Epidermal melanocyte (primary cell): Measurements from ENCODE around the gene OTOP3.
"Not testable (repeated sequence)": the region's sequence is repeated elsewhere in the genome, so short reads cannot be mapped to it uniquely, and the experiment has no call there.

Source experiments
- DNase-seq: peaks from one replicate; pipeline ENCODE4 v3.0.0; 2011; ENCODE audit warnings: low spot score; ENCODE audit not compliant: insufficient read length

The OTOP3 gene, protein sequence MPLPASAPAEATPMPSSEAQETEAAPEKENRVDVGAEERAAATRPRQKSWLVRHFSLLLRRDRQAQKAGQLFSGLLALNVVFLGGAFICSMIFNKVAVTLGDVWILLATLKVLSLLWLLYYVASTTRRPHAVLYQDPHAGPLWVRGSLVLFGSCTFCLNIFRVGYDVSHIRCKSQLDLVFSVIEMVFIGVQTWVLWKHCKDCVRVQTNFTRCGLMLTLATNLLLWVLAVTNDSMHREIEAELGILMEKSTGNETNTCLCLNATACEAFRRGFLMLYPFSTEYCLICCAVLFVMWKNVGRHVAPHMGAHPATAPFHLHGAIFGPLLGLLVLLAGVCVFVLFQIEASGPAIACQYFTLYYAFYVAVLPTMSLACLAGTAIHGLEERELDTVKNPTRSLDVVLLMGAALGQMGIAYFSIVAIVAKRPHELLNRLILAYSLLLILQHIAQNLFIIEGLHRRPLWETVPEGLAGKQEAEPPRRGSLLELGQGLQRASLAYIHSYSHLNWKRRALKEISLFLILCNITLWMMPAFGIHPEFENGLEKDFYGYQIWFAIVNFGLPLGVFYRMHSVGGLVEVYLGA

DNA sequence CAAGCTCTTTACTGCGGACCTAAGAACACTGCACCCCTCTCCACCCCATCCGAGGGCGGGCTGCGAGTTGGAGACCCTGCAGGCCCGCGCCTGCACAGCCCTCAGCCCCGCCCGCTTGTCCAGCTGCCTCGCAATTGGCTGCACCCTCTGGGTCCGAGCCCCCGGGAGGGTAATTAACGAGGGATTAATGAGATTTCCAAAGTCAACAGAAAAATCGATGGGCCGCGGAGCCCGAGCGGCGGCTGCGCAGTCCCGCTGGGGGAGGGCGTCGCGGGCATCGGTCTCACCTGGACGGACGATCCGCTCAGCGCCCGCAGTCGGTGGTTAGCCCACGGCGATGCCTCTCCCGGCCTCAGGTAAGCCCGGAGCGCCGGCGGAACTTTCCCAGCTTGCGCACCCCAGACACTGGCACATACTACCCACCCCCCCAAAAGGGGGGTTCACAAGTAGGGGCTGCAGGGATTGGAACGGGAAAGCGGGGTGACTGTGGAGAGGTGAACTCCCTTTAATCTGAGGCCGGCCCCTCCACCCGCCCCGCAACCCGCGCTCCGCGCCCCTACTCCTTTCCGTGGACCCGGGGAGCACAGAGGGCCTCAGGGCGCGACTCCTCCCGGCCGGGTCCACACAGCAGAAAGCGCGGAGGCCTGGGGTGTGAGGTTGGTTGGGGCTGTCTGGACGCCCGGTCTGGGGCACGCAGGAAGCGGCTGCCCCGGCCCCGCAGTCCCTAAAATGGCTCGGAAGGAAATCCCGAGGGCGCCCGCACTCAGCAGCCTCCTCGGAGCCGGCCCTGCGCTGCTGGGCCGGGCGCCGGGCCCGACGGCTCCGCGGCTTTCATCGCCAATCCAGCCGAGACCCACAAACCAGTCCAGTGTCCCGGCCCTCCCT lies at the start of gene OTOP3:
OTOP3 (plus strand) TSS at position 314 of the 885 bp plus-strand sequence; CDS start at position 338, 24 bp downstream.
- no peak for DNase-seq

DNA sequence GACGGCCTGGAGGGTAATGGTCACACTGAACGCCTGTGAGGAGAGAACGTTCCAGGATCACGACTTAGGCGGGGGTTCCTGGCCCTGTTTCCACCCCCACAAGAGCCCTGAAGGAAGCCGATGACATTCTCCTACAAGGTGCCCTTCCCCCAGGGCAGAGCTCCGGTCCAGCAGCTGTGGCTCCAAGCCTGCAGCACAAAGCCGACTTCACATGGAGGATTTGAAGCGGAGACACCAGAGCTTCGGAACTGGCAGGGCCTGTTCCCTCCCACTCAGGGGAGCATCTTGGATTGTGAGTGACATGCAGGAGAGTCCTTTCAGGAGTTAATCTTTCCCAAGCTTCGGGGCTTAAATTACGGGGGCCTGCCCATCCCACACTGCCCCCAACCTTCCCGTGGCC lies 47.2 kb upstream of the OTOP3 start:
- DNase-seq = no peak

DNA sequence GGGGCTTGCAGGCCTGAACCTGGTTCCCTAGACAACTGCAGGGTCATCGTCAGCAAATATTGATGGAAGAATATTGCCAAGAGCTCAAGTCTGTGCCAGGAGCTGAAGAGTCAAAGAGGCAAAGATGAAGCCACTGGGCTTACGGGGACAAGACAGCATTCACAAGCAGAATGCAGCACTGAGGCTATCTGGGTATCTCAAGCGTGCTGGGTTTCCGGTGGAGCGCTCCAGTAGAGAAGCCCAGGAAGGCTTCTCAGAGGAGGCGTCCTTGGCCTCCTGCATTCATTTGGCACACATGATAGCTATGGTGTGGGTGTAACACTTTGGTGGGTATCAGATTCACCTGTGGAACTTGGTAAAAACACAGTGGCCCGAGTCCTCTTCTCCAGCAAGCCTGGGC lies 45.1 kb upstream of the OTOP3 start:
- no peak for DNase-seq

DNA sequence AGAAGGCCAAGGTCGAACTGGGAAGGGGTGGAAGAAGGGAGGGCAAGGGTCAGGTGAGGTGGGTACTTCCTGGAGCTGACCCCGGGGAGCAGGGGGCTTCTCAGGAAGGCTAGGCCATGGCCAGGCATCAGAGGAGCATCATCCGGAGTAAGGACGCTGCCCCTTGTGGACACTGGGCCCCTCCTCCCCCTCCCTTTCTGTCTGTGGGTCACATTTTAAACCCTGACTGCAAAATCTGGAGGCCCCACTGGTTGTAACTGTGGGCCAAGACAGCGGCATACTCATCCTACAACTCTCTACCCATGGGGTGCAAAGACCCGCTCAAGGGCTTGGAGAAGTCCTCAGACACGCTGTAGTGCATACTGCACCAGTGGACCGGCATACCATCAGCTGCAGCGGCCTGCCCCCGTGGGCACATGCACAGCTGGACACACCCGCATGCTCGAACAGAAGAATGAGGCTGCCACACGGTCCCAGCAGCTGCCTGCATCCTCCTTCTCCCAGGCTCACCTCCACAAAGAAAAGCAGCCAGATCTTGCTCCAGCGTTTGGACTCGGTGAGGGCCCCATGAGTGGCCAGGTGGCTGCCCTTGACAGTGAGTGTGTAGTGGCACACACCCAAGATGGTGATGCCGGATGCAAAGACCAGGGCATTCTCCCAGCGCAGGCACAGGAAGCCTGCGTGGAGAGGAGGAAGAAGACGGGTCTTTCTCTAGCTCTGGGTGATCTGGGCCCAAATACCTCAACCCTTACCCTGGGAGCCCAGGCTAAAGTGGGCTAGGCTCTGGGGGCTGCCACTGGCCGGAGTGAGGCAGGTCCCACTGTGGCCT lies 43.5 kb upstream of the OTOP3 start:
- DNase-seq = no peak

DNA sequence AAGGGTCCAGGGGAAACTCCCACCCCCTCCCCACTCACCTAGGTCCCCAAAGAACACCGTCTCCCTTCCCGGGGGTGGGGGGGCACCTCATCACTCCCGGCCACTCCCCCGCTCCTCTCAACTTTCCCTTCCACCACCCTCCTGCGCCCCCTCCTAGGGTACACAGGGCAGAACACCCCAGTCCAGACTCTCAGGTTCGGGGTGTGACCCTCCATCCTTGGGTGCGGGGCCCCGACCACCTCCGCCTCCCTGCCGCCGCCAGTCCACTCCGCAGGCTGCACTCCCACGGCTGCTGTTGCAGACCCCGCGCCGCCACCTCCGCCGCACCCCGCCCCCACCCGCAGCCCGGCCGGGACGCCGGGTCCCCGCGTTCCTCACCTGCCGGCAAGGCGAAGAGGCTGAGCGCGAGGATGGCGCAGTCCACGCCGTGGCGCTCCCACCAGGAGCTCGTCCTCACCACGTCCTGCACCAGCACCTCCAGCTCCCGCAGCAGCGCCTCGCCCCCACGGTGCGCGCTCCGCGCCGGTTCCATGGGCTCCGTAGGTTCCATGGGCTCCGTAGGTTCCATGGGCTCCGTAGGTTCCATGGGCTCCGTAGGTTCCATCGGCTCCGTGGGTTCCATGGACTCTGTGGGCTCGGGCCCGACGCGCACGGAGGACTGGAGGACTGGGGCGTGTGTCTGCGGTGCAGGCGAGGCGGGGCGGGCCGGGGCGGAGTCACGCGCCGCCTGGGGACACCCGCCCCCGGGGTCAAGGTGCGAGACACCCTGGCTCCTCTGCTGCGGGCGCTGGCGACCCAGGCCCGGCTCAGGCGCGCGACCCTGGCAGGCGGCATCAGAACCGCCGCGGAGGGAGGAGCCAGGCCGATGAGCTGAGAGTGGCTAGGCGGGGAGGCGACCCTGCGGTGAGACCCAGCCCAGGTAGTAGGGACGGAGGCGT lies 42.5 kb upstream of the OTOP3 start, which contains the start of gene FADS6:
FADS6 (minus strand) TSS at position 660 of the 938 bp plus-strand sequence; CDS start at position 622, 38 bp downstream.
- no peak for DNase-seq

DNA sequence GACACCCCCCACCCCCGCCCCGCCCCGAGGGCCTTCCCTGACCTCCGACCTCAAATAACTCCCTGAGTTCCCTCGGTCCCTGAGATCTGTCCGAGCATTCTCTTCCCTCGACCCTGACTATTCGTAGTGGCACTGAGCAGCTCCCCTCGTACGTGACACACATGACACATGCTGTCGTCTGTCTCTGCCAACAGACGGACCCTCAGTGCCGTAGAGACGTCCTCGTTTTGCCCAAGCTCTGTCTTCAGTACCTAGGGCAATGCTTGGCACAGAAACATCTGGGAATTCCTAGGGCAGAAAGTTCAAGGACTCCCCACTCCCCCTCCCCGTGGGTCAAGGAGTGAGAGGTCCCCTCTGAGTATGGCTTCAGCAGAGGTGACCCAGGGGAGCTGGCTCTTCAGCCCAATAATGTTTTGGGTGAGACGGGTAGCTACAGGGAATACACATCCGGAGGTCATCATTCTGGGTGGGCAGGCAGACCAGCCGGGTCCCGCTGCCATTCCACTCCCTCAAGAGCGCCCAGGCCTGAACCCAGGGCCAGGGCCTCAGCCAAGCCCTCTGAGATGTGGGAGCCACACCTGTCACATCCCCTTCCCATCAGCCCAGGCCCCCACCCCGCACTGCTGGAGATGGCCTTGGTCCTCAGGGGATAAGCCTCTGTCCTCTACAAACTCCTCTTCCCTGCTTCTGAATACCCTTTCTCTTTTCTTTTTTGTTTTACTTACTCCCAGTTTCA lies 41.6 kb upstream of the OTOP3 start:
- no peak for DNase-seq

DNA sequence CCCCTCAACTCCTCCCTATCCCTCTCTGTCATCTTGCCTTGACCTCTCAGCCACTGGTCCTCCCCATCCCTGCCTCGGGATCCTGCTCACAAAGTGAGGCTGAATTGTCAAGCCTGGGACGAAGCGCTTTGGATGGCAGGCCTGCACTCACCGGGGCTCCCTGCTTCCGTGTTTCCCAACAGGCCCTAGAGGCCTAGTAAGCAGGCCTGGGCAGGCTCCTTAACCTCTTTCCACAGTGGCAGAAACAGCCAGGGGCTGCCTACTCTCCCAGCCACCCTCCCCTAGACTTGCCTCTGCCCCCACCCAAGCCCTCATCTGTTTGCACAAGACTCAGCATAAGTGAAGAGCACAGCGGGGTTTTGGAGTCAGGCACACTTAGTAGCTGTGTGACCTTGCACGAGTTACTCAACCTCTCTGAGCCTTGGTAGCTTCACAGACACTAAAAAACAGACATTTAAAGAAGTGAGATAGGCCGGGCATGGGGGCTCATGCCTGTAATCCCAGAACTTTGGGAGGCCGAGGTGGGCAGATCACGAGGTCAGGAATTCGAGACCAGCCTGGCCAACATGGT lies 37.2 kb upstream of the OTOP3 start:
- DNase-seq = no peak

DNA sequence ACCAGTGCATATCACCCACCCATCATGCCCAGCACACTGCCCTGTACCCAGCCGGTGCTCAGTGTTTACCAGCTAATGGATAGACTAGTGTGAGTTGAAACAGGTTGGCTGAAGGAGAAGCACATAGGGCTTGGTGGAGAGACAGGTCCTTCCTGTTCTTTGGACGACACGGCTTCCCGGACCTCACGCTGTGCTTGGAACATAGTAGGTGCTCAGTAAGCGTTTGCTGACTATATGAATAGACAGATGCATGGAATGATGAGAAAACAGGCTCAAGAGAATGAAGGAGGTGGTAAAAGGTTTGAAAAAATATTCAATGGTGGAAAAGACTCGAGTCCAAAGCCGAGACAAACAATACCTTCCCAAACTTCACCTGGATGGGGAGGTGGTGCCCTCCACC lies 35.5 kb upstream of the OTOP3 start:
- no peak for DNase-seq

DNA sequence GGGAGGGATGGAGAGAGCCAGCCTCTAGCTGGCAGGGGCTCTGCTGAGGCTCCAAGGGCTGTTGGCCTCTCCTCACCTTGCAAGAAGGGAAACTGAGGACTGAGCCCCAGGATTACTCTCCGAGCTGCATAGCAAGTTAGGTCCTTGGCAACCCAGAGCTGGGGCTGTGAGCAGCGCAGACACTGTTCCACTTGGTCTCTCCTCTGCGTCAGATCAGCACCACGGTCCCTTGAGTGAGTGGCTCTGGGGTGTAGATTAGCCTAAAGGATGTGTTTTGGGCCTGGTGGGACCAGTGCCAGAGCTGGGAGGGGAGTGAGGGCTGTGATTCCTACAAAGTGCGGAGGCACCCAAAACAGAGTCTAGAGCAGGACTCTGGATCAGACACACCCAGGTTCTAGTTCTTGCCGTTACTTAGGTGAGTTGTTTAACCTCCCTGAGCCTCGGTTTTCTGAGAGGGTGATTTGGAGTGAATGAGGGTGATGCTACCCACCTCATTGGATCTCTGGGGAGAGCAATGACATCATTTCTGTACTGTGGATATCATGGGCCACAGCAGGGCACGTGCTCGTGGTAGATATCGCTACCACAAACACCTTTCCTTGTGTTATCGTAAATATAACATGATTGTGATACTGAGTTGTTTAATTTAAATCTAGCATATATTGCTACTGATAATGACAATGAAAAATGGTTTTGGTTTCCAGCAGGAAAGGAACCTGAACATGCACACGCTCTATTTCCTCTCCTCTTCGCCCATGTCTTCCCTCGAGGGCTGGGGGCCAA lies 34.2 kb upstream of the OTOP3 start:
- no peak for DNase-seq

DNA sequence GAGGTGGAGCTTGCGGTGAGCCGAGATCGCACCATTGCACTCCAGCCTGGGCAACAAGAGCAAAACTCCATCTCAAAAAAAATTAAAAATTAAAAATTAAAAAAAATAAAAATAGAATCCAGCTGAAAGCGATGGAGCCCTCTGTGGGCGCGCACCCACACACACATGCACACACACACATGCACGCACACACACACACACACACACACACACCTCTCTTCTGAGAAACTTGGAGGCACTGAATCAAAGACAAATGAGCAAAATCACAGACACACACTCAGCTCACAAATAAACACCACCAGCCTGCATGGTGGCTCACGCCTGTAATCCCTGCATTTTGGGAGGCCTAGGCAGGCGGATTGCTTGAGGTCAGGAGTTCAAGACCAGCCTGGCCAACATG lies 32.7 kb upstream of the OTOP3 start:
- no peak for DNase-seq

DNA sequence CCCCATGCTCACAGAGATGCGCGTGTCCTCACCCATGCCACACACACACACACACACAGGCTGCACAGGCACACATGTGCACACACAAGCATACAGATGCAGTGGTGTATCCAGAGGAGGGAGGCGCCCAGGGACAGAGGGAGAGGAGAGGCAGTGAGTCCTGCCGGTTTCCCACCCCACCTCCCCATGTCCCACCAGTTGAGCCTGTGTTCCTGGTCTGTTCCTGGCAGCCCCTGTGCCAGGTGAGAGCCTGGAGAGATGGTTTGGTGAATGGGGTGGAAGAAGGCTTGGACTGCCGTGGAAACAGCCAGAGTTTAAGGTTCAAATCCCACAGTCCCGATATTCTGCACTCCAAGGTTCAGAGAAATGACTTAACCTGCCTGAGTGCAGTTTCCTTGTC lies 32.0 kb upstream of the OTOP3 start:
- DNase-seq = no peak

DNA sequence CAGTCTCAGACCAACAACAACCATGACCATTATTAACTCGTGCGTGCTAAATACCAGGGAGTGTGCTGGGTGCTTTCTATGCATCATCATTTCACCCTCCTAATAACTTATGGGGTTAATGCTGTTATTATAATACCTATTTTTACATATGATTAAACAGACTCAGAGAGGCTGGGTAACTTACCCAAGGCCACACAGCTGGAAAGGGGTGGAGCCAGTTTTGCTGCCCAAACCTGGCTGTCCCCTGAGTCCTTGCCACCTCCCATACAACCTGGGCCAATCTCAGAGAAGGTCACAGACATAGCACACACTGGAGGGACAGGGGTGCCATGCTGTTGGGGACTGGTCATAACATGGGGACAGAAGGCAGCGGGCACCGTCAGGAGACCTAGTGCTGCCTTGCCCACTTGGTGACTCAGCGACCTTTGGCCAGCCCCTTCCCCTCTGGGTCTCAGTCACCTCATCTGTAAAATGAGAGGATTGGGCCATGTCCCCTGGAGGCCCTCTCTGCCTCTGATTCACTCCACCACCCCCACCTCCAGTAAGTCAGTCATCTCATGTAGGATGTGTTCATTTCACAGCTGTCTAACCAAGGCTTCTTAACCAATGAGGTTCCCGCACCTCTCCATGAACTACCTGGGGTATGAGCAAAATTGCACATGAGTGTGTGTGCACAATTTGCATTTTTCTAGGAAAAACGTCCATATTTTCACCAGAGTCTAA lies 30.9 kb upstream of the OTOP3 start:
- DNase-seq = no peak

DNA sequence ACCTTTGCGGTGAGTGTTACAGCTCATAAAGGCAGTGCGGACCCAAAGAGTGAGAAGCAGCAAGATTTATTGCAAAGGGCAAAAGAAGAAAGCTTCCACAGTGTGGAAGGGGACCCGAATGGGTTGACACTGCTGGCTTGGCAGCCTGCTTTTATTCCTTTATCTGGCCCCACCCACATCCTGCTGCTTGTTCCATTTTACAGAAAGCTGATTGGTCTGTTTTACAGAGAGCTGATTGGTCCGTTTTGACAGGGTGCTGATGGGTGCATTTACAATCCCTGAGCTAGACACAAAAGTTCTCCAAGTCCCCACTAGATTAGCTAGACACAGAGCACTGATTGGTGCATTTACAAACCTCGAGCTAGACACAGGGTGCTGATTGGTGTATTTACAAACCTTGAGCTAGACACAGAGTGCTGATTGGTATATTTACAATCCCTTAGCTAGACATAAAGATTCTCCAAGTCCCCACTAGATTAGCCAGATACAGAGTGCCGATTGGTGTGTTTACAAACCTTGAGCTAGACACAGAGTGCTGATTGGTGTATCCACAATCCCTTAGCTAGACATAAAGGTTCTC lies 29.4 kb upstream of the OTOP3 start:
- DNase-seq = not testable (repeated sequence)

DNA sequence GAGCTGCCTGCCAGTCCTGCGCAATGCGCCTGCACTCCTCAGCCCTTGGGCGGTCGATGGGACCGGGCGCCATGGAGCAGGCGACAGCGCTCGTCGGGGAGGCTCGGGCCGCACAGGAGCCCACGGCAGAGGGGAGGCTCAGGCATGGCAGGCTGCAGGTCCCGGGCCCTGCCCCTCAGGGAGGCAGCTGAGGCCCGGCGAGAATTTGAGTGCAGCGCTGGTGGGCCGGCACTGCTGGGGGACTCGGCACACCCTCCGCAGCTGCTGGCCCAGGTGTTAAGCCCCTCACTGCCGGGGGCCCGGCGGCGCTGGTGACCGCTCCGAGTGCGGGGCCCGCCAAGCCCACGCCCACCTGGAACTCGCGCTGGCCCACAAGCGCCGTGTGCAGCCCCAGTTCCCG lies 28.7 kb upstream of the OTOP3 start:
- no peak for DNase-seq

DNA sequence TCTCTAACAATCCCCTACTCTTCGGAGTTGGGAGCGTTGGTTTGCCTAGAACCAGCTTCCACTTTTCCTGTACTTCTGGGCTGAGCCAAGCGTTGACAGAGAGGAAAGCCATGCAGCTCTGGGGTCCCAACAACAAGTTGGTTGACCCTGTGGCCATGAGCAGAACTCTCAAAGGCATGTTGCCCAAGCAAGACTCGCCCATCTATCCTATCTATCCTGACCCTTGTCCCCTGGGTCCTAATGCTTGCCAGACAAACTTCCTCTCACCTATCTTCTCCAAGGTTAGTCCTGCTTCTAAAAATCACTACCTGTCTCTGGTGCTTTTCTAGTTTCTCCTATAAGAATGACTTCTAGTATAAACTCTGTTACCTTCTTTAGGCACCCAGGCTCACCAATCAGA lies 26.6 kb upstream of the OTOP3 start:
- not testable (repeated sequence) for DNase-seq

DNA sequence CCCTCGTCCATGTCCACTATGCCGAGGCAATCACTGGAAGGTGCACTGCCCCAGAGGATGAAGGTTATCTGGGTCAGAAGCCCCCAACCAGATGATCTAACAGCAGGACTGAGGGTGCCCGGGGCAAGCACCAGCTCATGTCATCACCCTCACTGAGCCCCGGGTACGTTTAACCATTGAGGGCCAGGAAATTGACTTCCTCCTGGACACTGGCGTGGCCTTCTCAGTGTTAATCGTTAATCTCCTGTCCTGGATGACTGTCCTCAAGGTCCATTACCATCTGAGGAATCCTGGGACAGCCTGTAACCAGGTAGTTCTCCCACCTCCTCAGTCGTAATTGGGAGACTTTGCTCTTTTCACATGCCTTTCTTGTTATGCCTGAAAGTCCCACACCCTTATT lies 24.3 kb upstream of the OTOP3 start:
- not testable (repeated sequence) for DNase-seq
